ENCODE data around the gene ADAM19.

Gene ADAM19

DNA sequence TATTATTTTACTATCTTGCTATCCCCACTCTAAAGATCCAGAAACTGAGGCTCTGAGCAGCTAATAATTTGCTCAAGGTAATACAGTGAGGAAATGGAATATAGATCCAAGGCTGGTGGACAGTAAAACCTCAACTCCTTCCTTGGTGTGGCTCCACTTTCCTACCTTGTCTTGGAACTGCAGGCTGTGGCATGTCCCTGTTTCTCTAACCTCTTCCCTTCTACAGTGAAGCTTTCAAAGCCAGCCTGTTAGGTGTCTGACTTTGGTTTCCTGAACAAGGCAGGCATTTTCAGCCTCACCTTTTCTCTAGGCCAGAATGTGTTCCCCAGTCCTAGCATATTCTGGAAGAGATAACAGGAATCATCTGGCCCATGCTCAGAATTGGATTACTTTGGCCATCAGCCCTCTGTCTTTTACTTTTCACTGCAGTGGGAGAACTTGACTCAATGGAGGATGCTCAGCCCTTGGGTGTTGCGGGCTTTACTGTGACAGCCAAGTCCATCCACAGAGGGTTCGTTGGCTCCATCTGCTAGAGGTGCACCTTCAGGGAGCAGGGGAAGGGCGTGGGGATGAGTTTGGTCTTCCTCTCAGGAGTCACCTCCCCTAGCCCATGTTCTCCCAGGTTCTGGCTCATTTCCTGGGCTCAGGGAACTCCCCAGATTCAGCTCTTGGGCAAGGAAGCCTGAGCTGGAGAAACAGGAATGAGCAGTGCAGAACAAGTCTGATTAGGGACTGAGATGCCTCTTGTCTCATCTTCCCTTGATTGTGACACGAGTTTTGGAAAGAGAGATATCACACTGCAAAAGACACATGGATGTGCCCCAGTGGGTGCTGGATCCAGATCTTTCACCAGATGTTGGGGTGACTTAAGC is 114.4 kb downstream of the ADAM19 start:
- TF ChIP-seq Cebpa-rat (IDR thresholded peaks at IDR 0.05), result no peak
- Histone ChIP-seq H3K9me3 (no peaks in the 10 kb centered on the region), H3K27ac (no peak overlapping the region), H3K36me3 (no peaks in the 10 kb centered on the region), H4K20me1 (no peaks in the 10 kb centered on the region), H3K4me1 (peaks cover 20% of the 10 kb centered on the region), H3K9ac (no peak overlapping the region), H3K4me2 (no peak overlapping the region), H3K27me3 (peaks cover 46% of the 10 kb centered on the region), H3K4me3 (no peak overlapping the region)

GRCh38 chr5:157459715-157460599 is 115.6 kb downstream of the ADAM19 start, which contains the start of gene NIPAL4:
TSS of gene NIPAL4 (plus strand) at chr5:157460213. CDS start at chr5:157460321, 108 bp downstream.
- Histone ChIP-seq H3K9ac (no peak within 1 kb of the TSS), H3K4me2 (peak within 1 kb of the TSS; percentile 85), H3K4me1 (peaks cover 24% of the 10 kb centered on the region), H3K27me3 (peaks cover 46% of the 10 kb centered on the region), H4K20me1 (no peaks in the 10 kb centered on the region), H3K4me3 (peak within 1 kb of the TSS; percentile 59), H3K27ac (no peak within 1 kb of the TSS), H3K9me3 (no peaks in the 10 kb centered on the region), H3K36me3 (no peaks in the 10 kb centered on the region)
- no peak for TF ChIP-seq Cebpa-rat (IDR thresholded peaks at IDR 0.05)

- Histone ChIP-seq H3K4me3 (no peak overlapping the region), H3K9ac (no peak overlapping the region), H3K4me1 (peaks cover 25% of the 10 kb centered on the region)
Measured at GRCh38 chr5:157458835-157459234, 116.7 kb downstream of the ADAM19 start.

GRCh38 chr5:157457391-157457790 is 118.2 kb downstream of the ADAM19 start:
- peak overlapping the region; percentile 2; the same call in 1 of the 2 replicates for H3K4me2 ChIP-seq
- no peak for TF ChIP-seq Cebpa-rat (IDR thresholded peaks at IDR 0.05)
- H3K4me1 ChIP-seq, result peaks cover 25% of the 10 kb centered on the region
- H3K9ac ChIP-seq, result no peak overlapping the region
- peaks cover 45% of the 10 kb centered on the region for H3K27me3 ChIP-seq
- H3K27ac ChIP-seq, result no peak overlapping the region
- no peaks in the 10 kb centered on the region for H3K36me3 ChIP-seq
- H4K20me1 ChIP-seq, result no peaks in the 10 kb centered on the region
- H3K9me3 ChIP-seq, result no peaks in the 10 kb centered on the region
- H3K4me3 ChIP-seq, result no peak overlapping the region

More at GRCh38 chr5:157458835-157459234, 116.7 kb downstream of the ADAM19 start:
- H3K4me2 ChIP-seq, result no peak overlapping the region
- H3K36me3 ChIP-seq, result no peaks in the 10 kb centered on the region
- H4K20me1 ChIP-seq, result no peaks in the 10 kb centered on the region
- H3K27ac ChIP-seq, result no peak overlapping the region
- no peak for TF ChIP-seq Cebpa-rat (IDR thresholded peaks at IDR 0.05)
- no peaks in the 10 kb centered on the region for H3K9me3 ChIP-seq
- peaks cover 46% of the 10 kb centered on the region for H3K27me3 ChIP-seq

- TF ChIP-seq Cebpa-rat (IDR thresholded peaks at IDR 0.05), result no peak
- Histone ChIP-seq H3K36me3 (no peaks in the 10 kb centered on the region), H3K27me3 (peaks cover 35% of the 10 kb centered on the region), H3K9me3 (no peaks in the 10 kb centered on the region), H3K27ac (no peak overlapping the region), H3K4me1 (peaks cover 25% of the 10 kb centered on the region), H3K4me2 (no peak overlapping the region), H4K20me1 (no peaks in the 10 kb centered on the region), H3K4me3 (no peak overlapping the region), H3K9ac (no peak overlapping the region)
Measured at GRCh38 chr5:157456301-157456700, 119.3 kb downstream of the ADAM19 start.

- Histone ChIP-seq H3K27me3 (peaks cover 22% of the 10 kb centered on the region), H4K20me1 (no peaks in the 10 kb centered on the region), H3K9me3 (no peaks in the 10 kb centered on the region), H3K9ac (no peak overlapping the region), H3K4me2 (no peak overlapping the region), H3K36me3 (no peaks in the 10 kb centered on the region), H3K4me1 (peaks cover 19% of the 10 kb centered on the region), H3K4me3 (no peak overlapping the region), H3K27ac (no peak overlapping the region)
- TF ChIP-seq Cebpa-rat (IDR thresholded peaks at IDR 0.05), result no peak
Measured at GRCh38 chr5:157455057-157455456, 120.5 kb downstream of the ADAM19 start.

GRCh38 chr5:157454273-157454672 is 121.3 kb downstream of the ADAM19 start:
- Histone ChIP-seq H3K4me3 (no peak overlapping the region), H3K9me3 (no peaks in the 10 kb centered on the region), H3K4me1 (peaks cover 14% of the 10 kb centered on the region; the same call in 1 of the 2 replicates), H3K9ac (no peak overlapping the region), H3K27ac (no peak overlapping the region), H3K4me2 (no peak overlapping the region), H4K20me1 (no peaks in the 10 kb centered on the region), H3K27me3 (peaks cover 14% of the 10 kb centered on the region), H3K36me3 (no peaks in the 10 kb centered on the region)
- TF ChIP-seq Cebpa-rat (IDR thresholded peaks at IDR 0.05), result no peak

- no peaks in the 10 kb centered on the region for H4K20me1 ChIP-seq
- H3K27me3 ChIP-seq, result no peaks in the 10 kb centered on the region
- H3K36me3 ChIP-seq, result no peaks in the 10 kb centered on the region
- H3K4me3 ChIP-seq, result no peak overlapping the region
- H3K4me2 ChIP-seq, result no peak overlapping the region
- no peak overlapping the region for H3K27ac ChIP-seq
- H3K9me3 ChIP-seq, result no peaks in the 10 kb centered on the region
- no peak overlapping the region for H3K9ac ChIP-seq
- H3K4me1 ChIP-seq, result peaks cover 5% of the 10 kb centered on the region; the same call in 1 of the 2 replicates
- no peak for TF ChIP-seq Cebpa-rat (IDR thresholded peaks at IDR 0.05)
Measured at GRCh38 chr5:157451806-157452205, 123.8 kb downstream of the ADAM19 start.

GRCh38 chr5:157450024-157450423 is 125.6 kb downstream of the ADAM19 start:
- H4K20me1 ChIP-seq, result no peaks in the 10 kb centered on the region
- no peak overlapping the region for H3K4me3 ChIP-seq
- no peak for TF ChIP-seq Cebpa-rat (IDR thresholded peaks at IDR 0.05)
- no peaks in the 10 kb centered on the region for H3K36me3 ChIP-seq
- no peak overlapping the region for H3K4me2 ChIP-seq
- peaks cover 1% of the 10 kb centered on the region; the same call in 1 of the 2 replicates for H3K4me1 ChIP-seq
- H3K27me3 ChIP-seq, result no peaks in the 10 kb centered on the region
- no peaks in the 10 kb centered on the region for H3K9me3 ChIP-seq
- H3K9ac ChIP-seq, result no peak overlapping the region
- H3K27ac ChIP-seq, result no peak overlapping the region
